Panc1 (cell line): Measurements from ENCODE around the gene SCARF2. TPM values are rescaled to one million over a fixed set of nuclear protein-coding genes. Genes with fewer than 3 reads are reported as not detected.

Experiments used
- ATAC-seq: fragments of 200-7000 bp; cut with Tn5 transposase; 2 replicates; pipeline ENCODE4 v1.9.1; 2020; ENCODE audit warnings: mild to moderate bottlenecking, moderate library complexity
- BruUV-seq: library from RNA; stranded (reverse); fragments of 400-500 nt; replicated peaks from 2 replicates; lab custom pipeline; 2021; lab: Mats Ljungman, UMichigan
- CTCF ChIA-PET: fragments of 300-600 bp; sonication (Branson Sonifier 250); formaldehyde crosslinking; loops from one replicate; lab custom pipeline; 2022; ENCODE audit warnings: antibody characterized with exemption; lab: Charles Lee
- POLR2A ChIA-PET: fragments of 300-600 bp; sonication (Branson Sonifier 250); formaldehyde crosslinking; loops from one replicate; lab custom pipeline; 2022; ENCODE audit warnings: antibody characterized with exemption; lab: Charles Lee
- DNase-seq: peaks from one replicate; pipeline ENCODE4 v3.0.0-alpha.2; 2010; ENCODE audit warnings: low read depth, low spot score
- H3K27ac ChIP-seq: 2 replicates; pipeline ENCODE4 v1.5.1; 2011; ENCODE audit warnings: mild to moderate bottlenecking, low read length, inconsistent platforms
- H3K27me3 ChIP-seq: fragments of 200-500 bp; sonication (Bioruptor generic); 2 replicates; pipeline ENCODE4 v1.6.0; 2014; ENCODE audit warnings: low read length, inconsistent platforms; ENCODE audit not compliant: control insufficient read depth, insufficient read depth
- H3K36me3 ChIP-seq: fragments of 200-500 bp; sonication (Bioruptor generic); 2 replicates; pipeline ENCODE4 v1.5.1; 2014; ENCODE audit warnings: inconsistent platforms, mild to moderate bottlenecking, low read length, moderate library complexity; ENCODE audit not compliant: control insufficient read depth, insufficient read depth
- H3K4me1 ChIP-seq: 2 replicates; pipeline ENCODE4 v1.5.1; 2011; ENCODE audit warnings: inconsistent platforms, mild to moderate bottlenecking, low read length, moderate library complexity; ENCODE audit not compliant: control insufficient read depth, insufficient read depth
- H3K4me3 ChIP-seq, 2 experiments: 2 replicates each; pipeline ENCODE4 v1.5.1; 2011 to 2012; ENCODE audit warnings: low read depth in 2 of 2, low read length in 2 of 2, mild to moderate bottlenecking in 2 of 2, inconsistent platforms in 1 of 2, moderate library complexity in 1 of 2
- H3K9me3 ChIP-seq: fragments of 200-500 bp; sonication (Bioruptor generic); 2 replicates; pipeline ENCODE4 v1.5.1; 2014; ENCODE audit warnings: low read depth, mild to moderate bottlenecking, inconsistent platforms, low read length, moderate library complexity; ENCODE audit not compliant: control insufficient read depth, insufficient read depth
- POLR2AphosphoS5 ChIP-seq: IDR thresholded peaks from 2 replicates; pipeline ENCODE4 v1.6.1; 2012; ENCODE audit warnings: mild to moderate bottlenecking, low read depth, low read length, moderate library complexity
- REST ChIP-seq, 2 experiments: IDR thresholded peaks; 2 replicates each; pipeline ENCODE4 v1.6.1; 2011 to 2012; ENCODE audit warnings: low read depth in 2 of 2, control low read depth in 1 of 2, low read length in 1 of 2, mild to moderate bottlenecking in 1 of 2, moderate library complexity in 1 of 2; ENCODE audit not compliant: insufficient read depth in 1 of 2
- SIN3A ChIP-seq: IDR thresholded peaks from 2 replicates; pipeline ENCODE4 v1.6.1; 2012; ENCODE audit warnings: low read depth, mild to moderate bottlenecking, low read length, moderate library complexity, borderline replicate concordance; ENCODE audit not compliant: insufficient read depth
- TCF7L2 ChIP-seq: IDR thresholded peaks from 2 replicates; pipeline ENCODE4 v1.6.1; 2011; ENCODE audit warnings: mild to moderate bottlenecking, low read depth, low read length, inconsistent platforms
- in situ Hi-C: cut with HindIII; loops from 2 replicates; pipeline ENCODE4 v1.10.0; 2016; ENCODE audit warnings: low sequenced_read_pairs, low pct_unique_long_range_greater_than_20kb
- intact Hi-C: fragments of 100-400 bp; cut with micrococcal nuclease; formaldehyde crosslinking; loops from one replicate; pipeline ENCODE4 v1.10.0; 2022; ENCODE audit not compliant: unreplicated experiment
- total RNA-seq: library from RNA; stranded (reverse); gene quantifications from one replicate; pipeline ENCODE4 v1.2.1, GENCODE V29; 2021; ENCODE audit not compliant: unreplicated experiment
- TF ChIP-seq, protein P1 (sequence below): fragments of 450-650 bp; IDR thresholded peaks from 2 replicates; pipeline ENCODE4 v1.5.1; 2017; ENCODE audit warnings: mild to moderate bottlenecking

The SCARF2 gene
- total RNA-seq, 1 experiment from 2014 or later: 3.2 TPM

- H3K36me3 ChIP-seq: no peaks in the 10 kb centered on the region
- no peak overlapping the region for H3K4me3 ChIP-seq
- intact Hi-C loops: no loop called here
- H3K27me3 ChIP-seq: no peaks in the 10 kb centered on the region
- H3K4me1 ChIP-seq: no peaks in the 10 kb centered on the region
- ChIA-PET POLR2A (no interaction called here), CTCF (no interaction called here)
- DNase-seq (no peak), ATAC-seq (no peak)
- no TSS peak for BruUV-seq
- no peak overlapping the region for H3K27ac ChIP-seq
- no peak for TF ChIP-seq TCF7L2
- TF ChIP-seq, protein P1, sequence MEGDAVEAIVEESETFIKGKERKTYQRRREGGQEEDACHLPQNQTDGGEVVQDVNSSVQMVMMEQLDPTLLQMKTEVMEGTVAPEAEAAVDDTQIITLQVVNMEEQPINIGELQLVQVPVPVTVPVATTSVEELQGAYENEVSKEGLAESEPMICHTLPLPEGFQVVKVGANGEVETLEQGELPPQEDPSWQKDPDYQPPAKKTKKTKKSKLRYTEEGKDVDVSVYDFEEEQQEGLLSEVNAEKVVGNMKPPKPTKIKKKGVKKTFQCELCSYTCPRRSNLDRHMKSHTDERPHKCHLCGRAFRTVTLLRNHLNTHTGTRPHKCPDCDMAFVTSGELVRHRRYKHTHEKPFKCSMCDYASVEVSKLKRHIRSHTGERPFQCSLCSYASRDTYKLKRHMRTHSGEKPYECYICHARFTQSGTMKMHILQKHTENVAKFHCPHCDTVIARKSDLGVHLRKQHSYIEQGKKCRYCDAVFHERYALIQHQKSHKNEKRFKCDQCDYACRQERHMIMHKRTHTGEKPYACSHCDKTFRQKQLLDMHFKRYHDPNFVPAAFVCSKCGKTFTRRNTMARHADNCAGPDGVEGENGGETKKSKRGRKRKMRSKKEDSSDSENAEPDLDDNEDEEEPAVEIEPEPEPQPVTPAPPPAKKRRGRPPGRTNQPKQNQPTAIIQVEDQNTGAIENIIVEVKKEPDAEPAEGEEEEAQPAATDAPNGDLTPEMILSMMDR: no peak
- TF ChIP-seq REST (IDR thresholded peaks at IDR 0.05; ENCODE audit: insufficient read depth in 1 of 2, low read depth in 2 of 2, low read length in 1 of 2): no peak
- TF ChIP-seq SIN3A: no peak
- no peak for TF ChIP-seq POLR2AphosphoS5
- no peaks in the 10 kb centered on the region for H3K9me3 ChIP-seq
- in situ Hi-C loops: no loop called here
Measured at GRCh38 chr22:20457506-20458240, 20.0 kb upstream of the SCARF2 start.

- Histone ChIP-seq H3K36me3 (no peaks in the 10 kb centered on the region), H3K4me1 (no peaks in the 10 kb centered on the region), H3K4me3 (no peak overlapping the region), H3K27me3 (no peaks in the 10 kb centered on the region), H3K27ac (no peak overlapping the region), H3K9me3 (no peaks in the 10 kb centered on the region)
- ChIA-PET CTCF (interaction anchor here (0.6 to 1.4 kb wide), 4 partner anchors 13 to 49 kb away, joined by 4 to 20 read pairs (median 5); no protein-coding TSS in a partner anchor), POLR2A (no interaction called here)
- no TSS peak for BruUV-seq
- DNase-seq: no peak
- intact Hi-C loops (loop anchor here (1.0 kb wide), 1 partner anchor 40 kb away; no protein-coding TSS in a partner anchor), in situ Hi-C loops (no loop called here)
- TF ChIP-seq POLR2AphosphoS5 (no peak), REST (IDR thresholded peaks at IDR 0.05; ENCODE audit: insufficient read depth in 1 of 2, low read depth in 2 of 2, low read length in 1 of 2) (no peak), TCF7L2 (no peak)
- TF ChIP-seq, protein P1: no peak
- peak; percentile 49 for ATAC-seq
Measured at GRCh38 chr22:20456722-20457076, 19.1 kb upstream of the SCARF2 start.
